ENCODE data around the gene FHOD3. TPM values are rescaled to one million over a fixed set of nuclear protein-coding genes. Genes with fewer than 3 reads are reported as not detected.

FHOD3 gene
- total and polyA plus RNA-seq, 2 of the 8 experiments (the other 6 are each of a cell fraction or from before 2014, with no cell fraction given), result 9.7 to 10.5 TPM

DNA sequence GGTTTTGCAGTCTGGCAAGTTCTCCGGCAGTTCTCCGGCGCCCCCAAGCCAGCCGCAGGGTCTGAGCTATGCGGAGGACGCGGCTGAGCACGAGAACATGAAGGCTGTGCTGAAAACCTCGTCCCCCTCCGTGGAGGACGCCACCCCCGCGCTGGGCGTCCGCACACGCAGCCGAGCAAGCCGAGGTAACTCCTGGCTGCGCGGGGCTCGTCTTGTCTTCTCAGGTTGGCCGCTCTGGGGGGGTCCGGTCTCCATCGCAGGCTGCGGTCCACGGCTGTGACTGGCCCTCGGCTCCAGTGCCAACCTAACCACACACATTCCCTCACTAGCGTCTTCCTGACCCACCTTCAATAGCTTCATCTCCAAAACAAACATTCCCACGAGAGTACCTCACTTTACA, 463.1 kb downstream of the FHOD3 start:
- no peak overlapping the region for H3K18ac ChIP-seq (ENCODE audit: extremely low read depth, low read length)
- no peak overlapping the region for H2AFZ ChIP-seq (ENCODE audit: low read length)
- H3K23ac ChIP-seq (ENCODE audit: insufficient read length), result no peak overlapping the region
- H3K9me3 ChIP-seq (ENCODE audit: insufficient read depth in 2 of 2, low read depth in 1 of 2, low read length in 1 of 2), result no peaks in the 10 kb centered on the region; a peak in 1 of 4 replicates
- H3K27me3 ChIP-seq (replicated peaks in 1 of 4; ENCODE audit: control insufficient read depth in 3 of 4, extremely low read depth in 1 of 4, insufficient read depth in 3 of 4, low read length in 3 of 4), result no peaks in the 10 kb centered on the region
- H3K14ac ChIP-seq (ENCODE audit: insufficient read length), result no peak overlapping the region
- H3K4me1 ChIP-seq (replicated peaks in 1 of 4; ENCODE audit: control insufficient read depth in 3 of 4, insufficient read depth in 4 of 4, low read length in 3 of 4), result peaks cover 0 to 3% (median under 1%) of the 10 kb centered on the region in 4 experiments; a peak in 1 of 7 replicates
- ChIA-PET CTCF (ENCODE audit: partially characterized antibody) (interaction anchor here (0.9 to 2.7 kb wide), 5 partner anchors 48 to 348 kb away, joined by 3 to 17 read pairs (median 3); no protein-coding TSS in a partner anchor), POLR2A (ENCODE audit: partially characterized antibody) (no interaction called here)
- TF ChIP-seq SRF (IDR thresholded peaks at IDR 0.05; ENCODE audit: low read depth, low read length), result no peak
- peak in 1 of 2 experiments; percentile 12; a peak in 1 of 4 replicates for TF ChIP-seq RAD21 (IDR thresholded peaks at IDR 0.05 in 1 of 2, conservative IDR thresholded peaks at IDR 0.05 in 1 of 2; ENCODE audit: low read depth in 2 of 2, low read length in 2 of 2)
- no peak overlapping the region for H2BK5ac ChIP-seq (ENCODE audit: low read depth, low read length)
- H3K56ac ChIP-seq (replicated peaks; ENCODE audit: insufficient read length, low read depth, low read length), result no peak overlapping the region
- H3K23me2 ChIP-seq (ENCODE audit: low read depth, low read length), result no peaks in the 10 kb centered on the region
- no peaks in the 10 kb centered on the region for H3K79me2 ChIP-seq (ENCODE audit: control insufficient read depth in 1 of 2, insufficient read depth in 2 of 2, low read length in 2 of 2)
- no peak overlapping the region for H2BK20ac ChIP-seq (ENCODE audit: low read length)
- H3K4me3 ChIP-seq (ENCODE audit: extremely low read depth in 1 of 4, insufficient read depth in 2 of 4, low read depth in 3 of 4, low read length in 4 of 4), result no peak overlapping the region
- H2BK15ac ChIP-seq (ENCODE audit: low read length), result no peak overlapping the region
- H3K79me1 ChIP-seq (ENCODE audit: low read depth, low read length), result no peaks in the 10 kb centered on the region
- H4K91ac ChIP-seq (replicated peaks; ENCODE audit: insufficient read length, low read length), result no peak overlapping the region
- no peak overlapping the region for H2AK5ac ChIP-seq (ENCODE audit: low read depth, low read length)
- no peak overlapping the region for H3K9ac ChIP-seq (replicated peaks in 1 of 4; ENCODE audit: extremely low read depth in 1 of 4, low read depth in 3 of 4, low read length in 3 of 4)
- no peak overlapping the region for H3K4ac ChIP-seq (replicated peaks; ENCODE audit: insufficient read length, low read depth, low read length)
- peak overlapping the region; percentile 69 for H4K8ac ChIP-seq (ENCODE audit: extremely low read depth, insufficient read depth, low read length)
- no peak overlapping the region for H3K27ac ChIP-seq (ENCODE audit: low read depth, low read length)
- DNase-seq (ENCODE audit: low read depth in 1 of 2, low spot score in 2 of 2) (no peak), FAIRE-seq (no peak)
- H4K5ac ChIP-seq (ENCODE audit: insufficient read length, low read depth, low read length), result no peak overlapping the region
- no peak overlapping the region for H2BK12ac ChIP-seq (ENCODE audit: low read depth, low read length)
- no peak overlapping the region for H3K4me2 ChIP-seq (ENCODE audit: insufficient read depth in 1 of 2, low read depth in 2 of 2, low read length in 2 of 2)
- H3K36me3 ChIP-seq (ENCODE audit: control insufficient read depth in 2 of 4, insufficient read depth in 4 of 4, low read length in 3 of 4), result no peaks in the 10 kb centered on the region
- 95% methylated on average over 29 of the region's 29 CpGs; no CpG with 5 or more reads in 1 of the 2 experiments for WGBS, 2 experiments (ENCODE audit: extremely low coverage in 1 of 2, insufficient coverage in 1 of 2, insufficient read length in 1 of 2, insufficient replicate concordance in 2 of 2, low coverage in 1 of 2, low lambda C conversion rate in 2 of 2, missing lambda C conversion rate in 1 of 2)
- no peak overlapping the region for H2BK120ac ChIP-seq (replicated peaks; ENCODE audit: low read depth, low read length)
- H4K20me1 ChIP-seq (replicated peaks in 1 of 2; ENCODE audit: control insufficient read depth in 1 of 2, insufficient read depth in 2 of 2, low read length in 2 of 2), result no peaks in the 10 kb centered on the region
